Neural cell (in vitro differentiated cells): Measurements from ENCODE around the gene PAK2. TPM values are rescaled to one million over a fixed set of nuclear protein-coding genes. Genes with fewer than 3 reads are reported as not detected.

Source experiments
- H2AFZ ChIP-seq: fragments of 200-600, 300-800 bp; sonication (generic), shearing (Covaris generic); 2 replicates; pipeline ENCODE4 v1.6.0; 2014; ENCODE audit warnings: low read depth, mild to moderate bottlenecking, antibody characterized with exemption, low read length, moderate library complexity
- H3F3A ChIP-seq: fragments of 200-600 bp; shearing (Covaris generic); 2 replicates; pipeline ENCODE4 v1.6.1; 2016; ENCODE audit warnings: mild to moderate bottlenecking, moderate library complexity, mixed read lengths, antibody characterized with exemption, low read length; ENCODE audit not compliant: insufficient read depth, poor library complexity, severe bottlenecking
- H3K27ac ChIP-seq: fragments of 200-600, 300-800 bp; sonication (generic), shearing (Covaris generic); 2 replicates; pipeline ENCODE4 v1.5.1; 2014; ENCODE audit warnings: mild to moderate bottlenecking, low read length, moderate library complexity
- H3K27me3 ChIP-seq: fragments of 300-800, 200-600 bp; sonication (generic), shearing (Covaris generic); 2 replicates; pipeline ENCODE4 v1.6.0; 2014; ENCODE audit warnings: mild to moderate bottlenecking, low read depth, low read length, moderate library complexity; ENCODE audit not compliant: insufficient read depth
- H3K36me3 ChIP-seq: fragments of 300-800, 200-600 bp; sonication (generic), shearing (Covaris generic); 2 replicates; pipeline ENCODE4 v1.5.1; 2014; ENCODE audit warnings: mild to moderate bottlenecking, antibody characterized with exemption, low read length, moderate library complexity; ENCODE audit not compliant: insufficient read depth
- H3K4me2 ChIP-seq: fragments of 300-800, 200-600 bp; sonication (generic), shearing (Covaris generic); 2 replicates; pipeline ENCODE4 v1.6.0; 2014; ENCODE audit warnings: mild to moderate bottlenecking, low read length
- H3K4me3 ChIP-seq: fragments of 300-800, 200-600 bp; sonication (generic), shearing (Covaris generic); 2 replicates; pipeline ENCODE4 v1.5.1; 2014; ENCODE audit warnings: mild to moderate bottlenecking, low read length, moderate library complexity
- H3K79me2 ChIP-seq: fragments of 200-600 bp; shearing (Covaris generic); replicated peaks from 2 replicates; pipeline ENCODE4 v1.6.0; 2014; ENCODE audit warnings: mild to moderate bottlenecking, low read length, moderate library complexity; ENCODE audit not compliant: insufficient read depth
- H3K9ac ChIP-seq: fragments of 300-800, 200-600 bp; sonication (generic), shearing (Covaris generic); 2 replicates; pipeline ENCODE4 v1.6.1; 2016; ENCODE audit warnings: mild to moderate bottlenecking, low read length, mixed read lengths
- H3K9me2 ChIP-seq: fragments of 200-600 bp; shearing (Covaris generic); 2 replicates; pipeline ENCODE4 v1.6.1; 2016; ENCODE audit warnings: mild to moderate bottlenecking, low read length, mixed read lengths; ENCODE audit not compliant: insufficient read depth
- H3K9me3 ChIP-seq: fragments of 200-600, 300-800 bp; sonication (generic), shearing (Covaris generic); 2 replicates; pipeline ENCODE4 v1.6.1; 2016; ENCODE audit warnings: mild to moderate bottlenecking, mixed run types, low read length, moderate library complexity, mixed read lengths
- H4K20me1 ChIP-seq: fragments of 200-600 bp; shearing (Covaris generic); 2 replicates; pipeline ENCODE4 v1.6.1; 2016; ENCODE audit warnings: mild to moderate bottlenecking, mixed run types; ENCODE audit not compliant: insufficient read depth
- EP300 ChIP-seq: fragments of 450-650 bp; conservative IDR thresholded peaks from 2 replicates; pipeline ENCODE4 v1.6.1; 2014; ENCODE audit warnings: antibody characterized with exemption, mild to moderate bottlenecking, moderate library complexity; ENCODE audit not compliant: poor library complexity, severe bottlenecking
- EZH2 ChIP-seq: fragments of 200-600, 300-800 bp; shearing (Covaris generic), sonication (generic); IDR thresholded peaks from 2 replicates; pipeline ENCODE4 v1.6.1; 2014; ENCODE audit warnings: antibody characterized with exemption, low read length, borderline replicate concordance, mild to moderate bottlenecking; ENCODE audit not compliant: insufficient read depth, poor library complexity, severe bottlenecking
- MXI1 ChIP-seq: fragments of 450-650 bp; conservative IDR thresholded peaks from 2 replicates; pipeline ENCODE4 v1.6.1; 2014; ENCODE audit warnings: antibody characterized with exemption, mild to moderate bottlenecking; ENCODE audit not compliant: poor library complexity, severe bottlenecking
- POLR2AphosphoS5 ChIP-seq: IDR thresholded peaks from 2 replicates; pipeline ENCODE4 v1.6.1; 2012
- RAD21 ChIP-seq: fragments of 450-650 bp; conservative IDR thresholded peaks from 2 replicates; pipeline ENCODE4 v1.6.1; 2014; ENCODE audit warnings: antibody characterized with exemption, mild to moderate bottlenecking, moderate library complexity
- SMC3 ChIP-seq: fragments of 450-650 bp; conservative IDR thresholded peaks from 2 replicates; pipeline ENCODE4 v1.6.1; 2014; ENCODE audit warnings: antibody characterized with exemption, mild to moderate bottlenecking, moderate library complexity; ENCODE audit not compliant: poor library complexity
- TAF1 ChIP-seq: IDR thresholded peaks from 2 replicates; pipeline ENCODE4 v1.6.1; 2012; ENCODE audit warnings: low read depth
- polyA plus RNA-seq: library from polyadenylated mRNA; depleted of rRNA; stranded (reverse); fragments of >200 nt; gene quantifications from 2 replicates; pipeline ENCODE4 v1.2.3, GENCODE V29; 2014
- TF ChIP-seq, protein P1 (sequence below): fragments of 450-650 bp; IDR thresholded peaks from 2 replicates; pipeline ENCODE4 v1.5.1; 2014; ENCODE audit warnings: antibody characterized with exemption, mild to moderate bottlenecking, moderate library complexity; ENCODE audit not compliant: poor library complexity, severe bottlenecking
- TF ChIP-seq, protein P2 (sequence below): IDR thresholded peaks from 2 replicates; pipeline ENCODE4 v1.6.1; 2012; ENCODE audit warnings: borderline replicate concordance

The PAK2 gene
- polyA plus RNA-seq, 1 donor from 2014 or later, result 40.3 TPM

DNA sequence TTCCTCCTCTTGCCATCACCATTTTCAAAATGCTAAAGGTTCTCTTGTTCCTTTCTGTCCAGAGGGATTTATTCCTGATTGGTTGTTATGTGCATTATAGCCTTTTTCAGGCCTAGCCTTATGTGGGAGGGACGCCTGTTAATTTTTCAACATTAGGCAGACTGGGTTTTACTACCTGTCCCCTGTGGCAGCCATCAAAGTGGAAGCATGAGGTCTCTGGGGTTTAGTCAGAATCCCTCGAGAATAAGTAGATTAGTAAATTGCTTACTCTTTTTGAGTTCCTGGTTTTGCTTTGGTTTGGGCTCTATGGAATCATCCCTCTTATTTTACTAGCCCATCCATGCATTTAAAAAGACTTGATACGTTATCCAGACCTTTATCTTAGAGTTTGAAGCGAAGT is 32.4 kb downstream of the PAK2 start:
- Histone ChIP-seq H4K20me1 (no peaks in the 10 kb centered on the region), H3K4me2 (no peak overlapping the region), H3K9ac (no peak overlapping the region), H3K36me3 (no peaks in the 10 kb centered on the region), H3K27me3 (no peaks in the 10 kb centered on the region), H3K9me2 (no peaks in the 10 kb centered on the region), H3K27ac (no peak overlapping the region), H3K79me2 (peaks cover 71% of the 10 kb centered on the region), H3F3A (no peaks in the 10 kb centered on the region), H2AFZ (no peak overlapping the region), H3K9me3 (no peaks in the 10 kb centered on the region), H3K4me3 (no peak overlapping the region)
- TF ChIP-seq TAF1, result no peak
- TF ChIP-seq MXI1, result no peak
- TF ChIP-seq, protein P1, sequence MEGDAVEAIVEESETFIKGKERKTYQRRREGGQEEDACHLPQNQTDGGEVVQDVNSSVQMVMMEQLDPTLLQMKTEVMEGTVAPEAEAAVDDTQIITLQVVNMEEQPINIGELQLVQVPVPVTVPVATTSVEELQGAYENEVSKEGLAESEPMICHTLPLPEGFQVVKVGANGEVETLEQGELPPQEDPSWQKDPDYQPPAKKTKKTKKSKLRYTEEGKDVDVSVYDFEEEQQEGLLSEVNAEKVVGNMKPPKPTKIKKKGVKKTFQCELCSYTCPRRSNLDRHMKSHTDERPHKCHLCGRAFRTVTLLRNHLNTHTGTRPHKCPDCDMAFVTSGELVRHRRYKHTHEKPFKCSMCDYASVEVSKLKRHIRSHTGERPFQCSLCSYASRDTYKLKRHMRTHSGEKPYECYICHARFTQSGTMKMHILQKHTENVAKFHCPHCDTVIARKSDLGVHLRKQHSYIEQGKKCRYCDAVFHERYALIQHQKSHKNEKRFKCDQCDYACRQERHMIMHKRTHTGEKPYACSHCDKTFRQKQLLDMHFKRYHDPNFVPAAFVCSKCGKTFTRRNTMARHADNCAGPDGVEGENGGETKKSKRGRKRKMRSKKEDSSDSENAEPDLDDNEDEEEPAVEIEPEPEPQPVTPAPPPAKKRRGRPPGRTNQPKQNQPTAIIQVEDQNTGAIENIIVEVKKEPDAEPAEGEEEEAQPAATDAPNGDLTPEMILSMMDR, result no peak
- TF ChIP-seq SMC3, result no peak
- no peak for TF ChIP-seq EP300
- TF ChIP-seq RAD21, result no peak
- no peak for TF ChIP-seq POLR2AphosphoS5
- TF ChIP-seq EZH2, result no peak
- TF ChIP-seq, protein P2, sequence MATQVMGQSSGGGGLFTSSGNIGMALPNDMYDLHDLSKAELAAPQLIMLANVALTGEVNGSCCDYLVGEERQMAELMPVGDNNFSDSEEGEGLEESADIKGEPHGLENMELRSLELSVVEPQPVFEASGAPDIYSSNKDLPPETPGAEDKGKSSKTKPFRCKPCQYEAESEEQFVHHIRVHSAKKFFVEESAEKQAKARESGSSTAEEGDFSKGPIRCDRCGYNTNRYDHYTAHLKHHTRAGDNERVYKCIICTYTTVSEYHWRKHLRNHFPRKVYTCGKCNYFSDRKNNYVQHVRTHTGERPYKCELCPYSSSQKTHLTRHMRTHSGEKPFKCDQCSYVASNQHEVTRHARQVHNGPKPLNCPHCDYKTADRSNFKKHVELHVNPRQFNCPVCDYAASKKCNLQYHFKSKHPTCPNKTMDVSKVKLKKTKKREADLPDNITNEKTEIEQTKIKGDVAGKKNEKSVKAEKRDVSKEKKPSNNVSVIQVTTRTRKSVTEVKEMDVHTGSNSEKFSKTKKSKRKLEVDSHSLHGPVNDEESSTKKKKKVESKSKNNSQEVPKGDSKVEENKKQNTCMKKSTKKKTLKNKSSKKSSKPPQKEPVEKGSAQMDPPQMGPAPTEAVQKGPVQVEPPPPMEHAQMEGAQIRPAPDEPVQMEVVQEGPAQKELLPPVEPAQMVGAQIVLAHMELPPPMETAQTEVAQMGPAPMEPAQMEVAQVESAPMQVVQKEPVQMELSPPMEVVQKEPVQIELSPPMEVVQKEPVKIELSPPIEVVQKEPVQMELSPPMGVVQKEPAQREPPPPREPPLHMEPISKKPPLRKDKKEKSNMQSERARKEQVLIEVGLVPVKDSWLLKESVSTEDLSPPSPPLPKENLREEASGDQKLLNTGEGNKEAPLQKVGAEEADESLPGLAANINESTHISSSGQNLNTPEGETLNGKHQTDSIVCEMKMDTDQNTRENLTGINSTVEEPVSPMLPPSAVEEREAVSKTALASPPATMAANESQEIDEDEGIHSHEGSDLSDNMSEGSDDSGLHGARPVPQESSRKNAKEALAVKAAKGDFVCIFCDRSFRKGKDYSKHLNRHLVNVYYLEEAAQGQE, result no peak

DNA sequence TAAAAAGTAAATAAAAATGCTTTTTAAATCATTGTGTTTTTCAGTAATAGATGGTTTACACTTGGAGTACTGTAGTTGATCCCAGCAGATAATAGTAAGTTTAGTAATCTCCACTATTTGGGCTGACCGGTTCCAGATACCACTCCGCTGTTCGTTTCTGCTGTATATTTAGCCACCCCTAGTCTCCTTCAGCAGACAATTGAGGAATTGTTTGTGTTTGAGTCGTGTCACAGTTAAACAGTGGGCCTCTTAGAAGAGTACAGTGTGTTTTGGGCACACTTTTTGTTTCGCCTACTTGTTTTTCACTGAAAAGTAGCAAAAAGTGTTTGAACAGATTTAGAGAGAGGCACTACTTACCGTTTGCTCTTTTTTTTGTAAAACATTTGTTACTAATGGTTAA is 33.2 kb downstream of the PAK2 start:
- Histone ChIP-seq H3K9ac (no peak overlapping the region), H3K9me3 (no peaks in the 10 kb centered on the region), H3K4me3 (no peak overlapping the region), H3K27ac (no peak overlapping the region), H3K9me2 (no peaks in the 10 kb centered on the region), H3K27me3 (no peaks in the 10 kb centered on the region), H2AFZ (no peak overlapping the region), H3F3A (no peaks in the 10 kb centered on the region), H4K20me1 (no peaks in the 10 kb centered on the region), H3K79me2 (peaks cover 70% of the 10 kb centered on the region), H3K4me2 (no peak overlapping the region), H3K36me3 (no peaks in the 10 kb centered on the region)
- TF ChIP-seq MXI1 (no peak), TAF1 (no peak), EP300 (no peak), POLR2AphosphoS5 (no peak), RAD21 (no peak), EZH2 (no peak), SMC3 (no peak)
- TF ChIP-seq, protein P2, result no peak
- TF ChIP-seq, protein P1, result no peak
